HCEC 1CT (cell line): ENCODE results near the gene TUBB.

Experiments used
- DNase-seq: peaks from one replicate; pipeline ENCODE4 v3.0.0-alpha.2; 2017

TUBB gene

GRCh38 chr6:30719791-30720737 is at the start of gene TUBB:
TSS of gene TUBB (plus strand) at chr6:30720352. CDS start at chr6:30720507, 155 bp downstream.
- DNase-seq = peak; percentile 99

- DNase-seq = no peak
Observed at GRCh38 chr6:30670760-30671527, 49.2 kb upstream of the TUBB start.

- peak; percentile 98 for DNase-seq
Observed at GRCh38 chr6:30672445-30673253, 47.5 kb upstream of the TUBB start, which contains the start of gene DHX16. TSS of gene DHX16 (minus strand) at chr6:30673006. CDS start at chr6:30672841, 165 bp downstream.

- no peak for DNase-seq
Observed at GRCh38 chr6:30676660-30677285, 43.4 kb upstream of the TUBB start.

GRCh38 chr6:30678964-30679726 is 41.0 kb upstream of the TUBB start:
- peak; percentile 66 for DNase-seq

GRCh38 chr6:30679765-30680535 is 40.2 kb upstream of the TUBB start:
- no peak for DNase-seq

- DNase-seq = no peak
Observed at GRCh38 chr6:30681766-30682142, 38.4 kb upstream of the TUBB start.

- DNase-seq = peak; percentile 94
Observed at GRCh38 chr6:30682143-30683117, 37.7 kb upstream of the TUBB start.

- no peak for DNase-seq
Observed at GRCh38 chr6:30683183-30683979, 36.8 kb upstream of the TUBB start.

- DNase-seq = no peak
Observed at GRCh38 chr6:30683980-30684338, 36.2 kb upstream of the TUBB start.

GRCh38 chr6:30684386-30685156 is 35.6 kb upstream of the TUBB start:
- DNase-seq = peak; percentile 36

GRCh38 chr6:30685157-30686008 is 34.8 kb upstream of the TUBB start:
- DNase-seq = peak; percentile 53

GRCh38 chr6:30686009-30686907 is 33.9 kb upstream of the TUBB start, which contains the start of gene PPP1R18:
TSS of gene PPP1R18 (minus strand) at chr6:30686645. CDS start at chr6:30686018, 627 bp downstream.
- peak; percentile 74 for DNase-seq

GRCh38 chr6:30686908-30687658 is 33.1 kb upstream of the TUBB start:
- peak; percentile 99 for DNase-seq
